OCI-LY7 (cell line): Measurements from ENCODE around the gene ZNF566.

Experiments used
- CTCF ChIP-seq: fragments of 200-600 bp; sonication (generic); conservative IDR thresholded peaks from 2 replicates; pipeline ENCODE4 v1.5.1; 2014; ENCODE audit warnings: mild to moderate bottlenecking, antibody characterized with exemption, low read length, moderate library complexity, mixed read lengths
- EZH2phosphoT487 ChIP-seq: fragments of 200-600 bp; sonication (generic); IDR thresholded peaks from 2 replicates; pipeline ENCODE4 v1.6.1; 2018; ENCODE audit warnings: low read depth, borderline replicate concordance, mild to moderate bottlenecking, mixed run types, antibody characterized with exemption, low read length, moderate library complexity, mixed read lengths

GRCh38 chr19:36417752-36418286, 71.5 kb downstream of the ZNF566 start:
- no peak for TF ChIP-seq CTCF
- TF ChIP-seq EZH2phosphoT487, result no peak
